Psoas muscle (tissue), 8 donors: ENCODE results near the gene NKPD1. TPM values are rescaled to one million over a fixed set of nuclear protein-coding genes. Genes with fewer than 3 reads are reported as not detected.

Experiments
- ATAC-seq, 4 donors: fragments of 200-7000 bp; cut with Tn5 transposase; one replicate each; pipeline ENCODE4 v1.9.1; 2020; ENCODE audit warnings: moderate library complexity in 3 of 4, mild to moderate bottlenecking in 2 of 4
- DNase-seq, 2 donors: peaks; one replicate each; pipeline ENCODE4 v3.0.0-alpha.2; 2020
- H3K27ac ChIP-seq: fragments of 200-600 bp; one replicate; pipeline ENCODE4 v1.8.0; 2022
- H3K27me3 ChIP-seq, 3 donors: fragments of 200-600 bp in 1 of 3; one replicate each; pipeline versions ENCODE4 v1.6.1 to v1.8.0; 2013 to 2022; ENCODE audit warnings: low read length in 2 of 3, mild to moderate bottlenecking in 2 of 3, moderate library complexity in 1 of 3; ENCODE audit not compliant: insufficient read depth in 3 of 3
- H3K36me3 ChIP-seq, 2 donors: fragments of 200-600 bp in 1 of 2; one replicate each; pipeline versions ENCODE4 v1.6.1 to v1.8.0; 2013 to 2022; ENCODE audit warnings: low read depth in 1 of 2, mild to moderate bottlenecking in 1 of 2, moderate library complexity in 1 of 2; ENCODE audit not compliant: insufficient read depth in 1 of 2
- H3K4me1 ChIP-seq: fragments of 200-600 bp; one replicate; pipeline ENCODE4 v1.8.0; 2022
- H3K4me3 ChIP-seq: fragments of 200-600 bp; one replicate; pipeline ENCODE4 v1.8.0; 2022; ENCODE audit warnings: mild to moderate bottlenecking
- H3K9me3 ChIP-seq: fragments of 200-600 bp; one replicate; pipeline ENCODE4 v1.8.0; 2022
- WGBS, 3 donors: extraction: QIAGEN DNeasy Blood & Tissue Kit; methylation state at CpG; one replicate each; pipeline versions ENCODE4 v1.1.6 to v1.1.7; 2013; 5-methylcytosine and 5-hydroxymethylcytosine counted together
- intact Hi-C, 2 donors: fragments of 100-400 bp; cut with DNase I; formaldehyde crosslinking; loops; one replicate each; pipeline versions ENCODE4 v1.11.0 to v1.14.2; 2022
- polyA plus RNA-seq, 3 donors: library from polyadenylated mRNA; stranded (reverse); fragments of 200-250 nt; gene quantifications; one replicate each; pipeline ENCODE4 v1.2.3, GENCODE V29; 2013
- total RNA-seq, 4 donors: library from RNA; stranded (reverse); fragmentation: NEBNext Ultra II Directional in 2 of 4; extraction: Animal tissue kit (Norgen Biotek cat#: 25700) in 2 of 4; gene quantifications; one replicate each; pipeline versions ENCODE4 v1.2.1 to v1.2.4, GENCODE V29; 2021 to 2023
- TF ChIP-seq, protein P1 (sequence below): fragments of 200-600 bp; IDR thresholded peaks from one replicate; pipeline ENCODE4 v1.8.0; 2022; ENCODE audit warnings: antibody characterized with exemption
- donor health status: healthy with polysubstance abuse.
- donor health status: DM: no; HTN: no; CAD: no; lungs with moderate emphysema.
- donor health status: Bipolar disorder and iron deficiency.
- donor health status: healthy.
- donor health status: DM: yes; HTN: yes; CAD: no.
- donor health status: DM: no; HTN: no; CAD: no.
- donor health status: DM: no; HTN: no; CAD: no.
- donor health status: DM: yes; HTN: yes; CAD: no.

NKPD1 gene
- total and polyA plus RNA-seq, 7 donors, result 0.06 to 0.18 (median 0.08) TPM; not detected in 2

DNA sequence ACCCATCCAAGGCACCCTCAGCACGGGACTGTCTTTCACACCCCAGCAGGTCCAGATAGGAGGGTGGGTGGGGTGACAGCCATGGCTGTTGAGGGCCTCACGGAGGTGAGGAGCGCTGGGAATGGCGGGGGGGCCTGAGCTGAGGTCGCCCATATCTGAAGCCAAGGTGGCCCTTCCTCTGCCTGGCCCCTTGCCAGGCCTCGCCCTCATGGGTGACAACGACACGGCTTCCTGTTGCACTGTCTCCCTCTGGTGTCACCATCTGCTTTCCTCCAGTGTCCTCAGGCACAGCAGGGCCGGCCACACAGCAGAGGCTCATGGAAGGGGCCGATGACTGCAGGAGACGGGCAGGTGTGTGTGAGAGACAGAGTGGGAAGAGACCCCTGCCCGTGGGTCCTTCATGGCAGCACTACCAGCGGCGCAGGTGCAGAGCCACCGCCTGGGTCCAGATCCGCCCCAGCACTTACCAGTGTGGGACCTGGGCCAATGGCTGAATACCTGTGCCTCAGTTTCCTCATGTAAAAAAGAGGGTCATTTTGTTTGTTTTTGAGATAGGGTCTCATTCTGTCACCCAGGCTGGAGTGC is 8.1 kb upstream of the NKPD1 start:
- Histone ChIP-seq H3K4me1 (no peaks in the 10 kb centered on the region), H3K4me3 (no peak overlapping the region), H3K27me3 (no peaks in the 10 kb centered on the region), H3K27ac (no peak overlapping the region), H3K36me3 (no peaks in the 10 kb centered on the region), H3K9me3 (no peaks in the 10 kb centered on the region)
- DNase-seq, result no peak
- 84 to 92% (median 85%) methylated on average over 15 to 16 of the region's 16 CpGs for WGBS, 3 donors
- TF ChIP-seq, protein P1, sequence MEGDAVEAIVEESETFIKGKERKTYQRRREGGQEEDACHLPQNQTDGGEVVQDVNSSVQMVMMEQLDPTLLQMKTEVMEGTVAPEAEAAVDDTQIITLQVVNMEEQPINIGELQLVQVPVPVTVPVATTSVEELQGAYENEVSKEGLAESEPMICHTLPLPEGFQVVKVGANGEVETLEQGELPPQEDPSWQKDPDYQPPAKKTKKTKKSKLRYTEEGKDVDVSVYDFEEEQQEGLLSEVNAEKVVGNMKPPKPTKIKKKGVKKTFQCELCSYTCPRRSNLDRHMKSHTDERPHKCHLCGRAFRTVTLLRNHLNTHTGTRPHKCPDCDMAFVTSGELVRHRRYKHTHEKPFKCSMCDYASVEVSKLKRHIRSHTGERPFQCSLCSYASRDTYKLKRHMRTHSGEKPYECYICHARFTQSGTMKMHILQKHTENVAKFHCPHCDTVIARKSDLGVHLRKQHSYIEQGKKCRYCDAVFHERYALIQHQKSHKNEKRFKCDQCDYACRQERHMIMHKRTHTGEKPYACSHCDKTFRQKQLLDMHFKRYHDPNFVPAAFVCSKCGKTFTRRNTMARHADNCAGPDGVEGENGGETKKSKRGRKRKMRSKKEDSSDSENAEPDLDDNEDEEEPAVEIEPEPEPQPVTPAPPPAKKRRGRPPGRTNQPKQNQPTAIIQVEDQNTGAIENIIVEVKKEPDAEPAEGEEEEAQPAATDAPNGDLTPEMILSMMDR, result no peak
- ATAC-seq, result no peak
- intact Hi-C loops, result no loop called here

DNA sequence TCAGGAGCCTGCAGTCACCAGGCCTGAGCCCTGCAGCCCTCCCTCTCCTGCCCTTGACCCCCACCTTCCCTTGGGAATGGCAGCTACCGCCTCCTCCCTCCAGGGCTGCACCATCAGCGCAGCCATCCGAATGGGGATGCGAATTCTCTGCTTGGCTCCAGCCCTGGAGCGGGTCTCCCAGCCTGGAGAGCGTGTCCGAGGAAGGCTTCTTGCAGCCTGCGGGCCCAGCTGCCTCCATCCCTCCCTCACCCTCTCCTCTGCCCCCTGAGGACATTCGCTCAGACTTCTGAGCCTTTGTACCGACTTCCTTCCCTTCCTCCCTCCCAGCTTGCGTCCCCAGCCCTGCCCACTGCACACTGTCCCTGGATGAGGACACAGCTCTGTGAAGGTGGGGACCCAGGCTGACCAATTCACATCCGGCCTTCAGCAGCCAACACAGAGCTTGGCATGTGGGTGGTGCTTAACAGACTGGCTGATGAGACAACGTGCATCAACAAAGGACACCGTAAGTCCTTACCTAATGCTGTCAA is 6.0 kb upstream of the NKPD1 start:
- no peaks in the 10 kb centered on the region for H3K9me3 ChIP-seq
- no peak for ATAC-seq
- no peaks in the 10 kb centered on the region for H3K36me3 ChIP-seq
- intact Hi-C loops, result no loop called here
- H3K4me1 ChIP-seq, result no peaks in the 10 kb centered on the region
- 48 to 55% (median 52%) methylated on average over 14 of the region's 14 CpGs for WGBS, 3 donors
- H3K27me3 ChIP-seq, result peaks cover 0 to 8% (median 0%) of the 10 kb centered on the region in 3 donors
- TF ChIP-seq, protein P1, result no peak
- no peak for DNase-seq
- no peak overlapping the region for H3K27ac ChIP-seq
- no peak overlapping the region for H3K4me3 ChIP-seq

DNA sequence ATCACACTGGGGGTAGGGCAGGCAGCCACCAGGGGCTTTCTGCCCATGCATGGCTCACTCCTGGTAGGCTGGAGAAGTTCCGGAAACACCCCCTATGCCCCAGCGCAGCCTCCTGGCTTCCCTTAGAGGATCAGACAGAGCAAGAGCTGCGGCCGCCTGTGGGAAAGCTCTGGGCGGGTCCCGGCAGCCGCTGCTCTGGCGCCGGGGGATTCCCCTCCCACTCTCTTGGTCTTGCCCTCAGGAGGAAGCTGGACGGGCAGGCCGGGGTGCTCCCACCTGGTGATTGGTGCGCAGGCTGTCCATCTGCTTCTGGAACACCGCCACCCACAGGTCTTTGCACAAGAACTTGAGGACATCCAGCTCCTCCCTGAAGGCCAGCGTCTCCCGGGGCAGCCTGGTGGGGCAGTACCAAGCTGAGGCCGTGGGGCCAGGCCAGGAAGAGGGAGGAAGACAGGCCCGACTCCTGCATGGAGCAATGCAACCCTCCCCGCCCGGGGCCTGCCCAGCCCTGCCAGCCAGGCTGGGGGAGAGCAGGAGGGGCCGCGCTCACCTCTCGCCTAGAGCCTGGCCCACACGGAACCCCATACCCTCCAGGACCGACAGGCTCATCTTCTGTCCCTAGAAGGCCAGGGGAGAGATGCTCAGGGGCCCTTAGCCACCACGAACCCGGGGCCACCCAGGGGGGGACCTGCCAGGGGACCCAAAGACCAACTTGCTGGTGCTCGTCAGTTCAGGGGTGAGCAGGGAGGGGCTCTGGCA is 4.0 kb upstream of the NKPD1 start:
- ATAC-seq, result peak; percentile 21 to 54 (median 30)
- Histone ChIP-seq H3K27me3 (peaks cover 0 to 25% (median 0%) of the 10 kb centered on the region in 3 donors), H3K9me3 (no peaks in the 10 kb centered on the region), H3K36me3 (no peaks in the 10 kb centered on the region), H3K4me1 (no peaks in the 10 kb centered on the region), H3K27ac (no peak overlapping the region), H3K4me3 (no peak overlapping the region)
- intact Hi-C loops, result loop anchor here in 1 of 2 donors (5.0 kb wide), 1 partner anchor 83 kb away; the partner anchor contains the start of gene EXOC3L2
- TF ChIP-seq, protein P1, result no peak
- DNase-seq, result peak in 1 of 2 donors; percentile 40
- WGBS, 3 donors, result 36 to 42% (median 37%) methylated on average over 21 to 27 of the region's 27 CpGs

DNA sequence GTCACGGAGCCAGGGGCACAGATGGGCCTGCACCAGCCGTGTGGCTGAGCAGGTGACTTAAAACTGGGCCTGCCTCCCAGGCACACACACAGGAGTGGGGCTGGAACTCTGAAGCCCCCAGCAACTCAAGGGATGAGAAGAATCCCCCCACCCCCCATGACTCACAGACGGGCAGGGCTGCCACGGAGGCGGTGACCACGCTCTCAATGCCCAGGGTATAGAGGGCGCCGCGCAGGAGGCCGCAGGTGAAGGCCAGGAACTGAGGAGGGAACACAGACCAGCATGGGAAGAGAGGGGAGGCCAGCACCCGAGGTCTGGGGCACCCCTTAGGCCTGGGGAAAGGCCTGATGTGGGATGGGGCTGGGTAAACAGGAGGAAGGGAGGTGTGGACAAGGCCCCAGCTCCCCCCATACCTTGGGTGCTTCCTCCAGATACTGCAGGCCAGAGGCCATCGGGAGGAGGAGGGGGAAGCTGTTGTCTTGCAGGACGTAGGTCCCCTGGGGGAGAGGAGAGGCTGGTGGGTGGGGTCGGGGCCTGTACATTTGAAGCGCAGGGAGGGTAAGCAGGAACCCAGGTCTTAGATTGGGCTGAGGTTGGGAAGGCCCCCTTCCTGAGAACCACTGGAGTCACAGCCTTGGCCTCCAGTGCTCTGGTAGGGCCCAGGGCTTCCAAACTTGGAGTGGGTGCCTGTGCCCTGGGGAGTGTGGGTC is 3.1 kb upstream of the NKPD1 start:
- no peaks in the 10 kb centered on the region for H3K9me3 ChIP-seq
- intact Hi-C loops, result loop anchor here in 1 of 2 donors (5.0 kb wide), 1 partner anchor 83 kb away; the partner anchor contains the start of gene EXOC3L2
- H3K4me3 ChIP-seq, result no peak overlapping the region
- ATAC-seq (no peak), DNase-seq (no peak)
- TF ChIP-seq, protein P1, result no peak
- H3K4me1 ChIP-seq, result no peaks in the 10 kb centered on the region
- no peaks in the 10 kb centered on the region for H3K36me3 ChIP-seq
- peaks cover 0 to 27% (median 0%) of the 10 kb centered on the region in 3 donors for H3K27me3 ChIP-seq
- 76 to 81% (median 79%) methylated on average over 15 of the region's 15 CpGs for WGBS, 3 donors
- H3K27ac ChIP-seq, result no peak overlapping the region
